IMR-90 (cell line): ENCODE results near the gene KIAA1586. TPM values are rescaled to one million over a fixed set of nuclear protein-coding genes. Genes with fewer than 3 reads are reported as not detected.

Experiments used
- ATAC-seq: fragments of 200-7000 bp; cut with Tn5 transposase; 2 replicates; pipeline ENCODE4 v1.9.1; 2020; ENCODE audit warnings: low read depth, mild to moderate bottlenecking, moderate library complexity
- BruUV-seq: library from RNA; stranded (reverse); fragments of 400-500 nt; replicated peaks from 2 replicates; lab custom pipeline; 2021; lab: Mats Ljungman, UMichigan
- CTCF ChIA-PET: fragments of 300-600 bp; formaldehyde crosslinking; extraction: SDS; loops from one replicate; lab custom pipeline; 2021; ENCODE audit warnings: antibody characterized with exemption; lab: Yijun Ruan, JAX
- POLR2A ChIA-PET: fragments of 300-600 bp; sonication (Branson Sonifier 250); formaldehyde crosslinking; loops from one replicate; lab custom pipeline; 2022; ENCODE audit warnings: antibody characterized with exemption; ENCODE audit not compliant: unreplicated experiment; lab: Charles Lee
- DNase-seq: peaks from one replicate; pipeline ENCODE4 v3.0.0; 2013
- H2AFZ ChIP-seq: replicated peaks from 2 replicates; pipeline ENCODE3; 2013; ENCODE audit warnings: low read length, mild to moderate bottlenecking; ENCODE audit not compliant: poor library complexity
- H2AK5ac ChIP-seq: 2 replicates; pipeline ENCODE4 v1.6.1; 2013; ENCODE audit warnings: low read depth, low read length, inconsistent platforms
- H2AK9ac ChIP-seq: replicated peaks from 2 replicates; pipeline ENCODE3; 2013; ENCODE audit warnings: mild to moderate bottlenecking, low read depth, low read length, moderate library complexity; ENCODE audit not compliant: poor library complexity
- H2BK120ac ChIP-seq: 2 replicates; pipeline ENCODE4 v1.6.1; 2013; ENCODE audit warnings: low read depth, low read length, inconsistent platforms
- H2BK15ac ChIP-seq: 3 replicates; pipeline ENCODE4 v1.6.1; 2013; ENCODE audit warnings: low read depth, low read length, inconsistent platforms
- H2BK20ac ChIP-seq: 2 replicates; pipeline ENCODE4 v1.6.1; 2013; ENCODE audit warnings: low read depth, mild to moderate bottlenecking, inconsistent platforms, low read length, moderate library complexity
- H2BK5ac ChIP-seq: 2 replicates; pipeline ENCODE4 v1.6.1; 2013; ENCODE audit warnings: mild to moderate bottlenecking, low read depth, low read length, inconsistent platforms; ENCODE audit not compliant: poor library complexity, severe bottlenecking
- H3K14ac ChIP-seq: replicated peaks from 2 replicates; pipeline ENCODE4 v1.6.1; 2013; ENCODE audit warnings: low read depth, low read length, inconsistent platforms
- H3K18ac ChIP-seq: 2 replicates; pipeline ENCODE4 v1.6.1; 2013; ENCODE audit warnings: low read depth, low read length, control low read depth
- H3K23ac ChIP-seq: 2 replicates; pipeline ENCODE4 v1.6.1; 2013; ENCODE audit warnings: low read depth, low read length, inconsistent platforms
- H3K27ac ChIP-seq: 2 replicates; pipeline ENCODE4 v1.5.1; 2013; ENCODE audit warnings: mild to moderate bottlenecking, control low read depth, low read length; ENCODE audit not compliant: insufficient read depth
- H3K27me3 ChIP-seq: 2 replicates; pipeline ENCODE4 v1.6.1; 2013; ENCODE audit warnings: low read length; ENCODE audit not compliant: control insufficient read depth, insufficient read depth
- H3K36me3 ChIP-seq: 2 replicates; pipeline ENCODE4 v1.6.1; 2013; ENCODE audit warnings: low read length, mixed read lengths; ENCODE audit not compliant: control insufficient read depth, insufficient read depth
- H3K4ac ChIP-seq: 2 replicates; pipeline ENCODE4 v1.6.1; 2013; ENCODE audit warnings: low read depth, low read length, inconsistent platforms
- H3K4me1 ChIP-seq: 2 replicates; pipeline ENCODE4 v1.6.1; 2013; ENCODE audit warnings: low read length, mixed read lengths; ENCODE audit not compliant: control insufficient read depth, insufficient read depth
- H3K4me2 ChIP-seq: 2 replicates; pipeline ENCODE4 v1.6.1; 2013; ENCODE audit warnings: low read depth, mild to moderate bottlenecking, control low read depth, low read length, moderate library complexity
- H3K4me3 ChIP-seq: 2 replicates; pipeline ENCODE4 v1.5.1; 2013; ENCODE audit warnings: low read depth, mild to moderate bottlenecking, control low read depth, low read length, moderate library complexity; ENCODE audit not compliant: insufficient read depth
- H3K56ac ChIP-seq: 2 replicates; pipeline ENCODE4 v1.6.1; 2013; ENCODE audit warnings: low read length, inconsistent platforms; ENCODE audit not compliant: insufficient read depth; ENCODE audit errors: extremely low read depth
- H3K79me1 ChIP-seq, 2 experiments: 2 replicates each; pipeline ENCODE4 v1.6.1; 2013; ENCODE audit warnings: low read length in 2 of 2, inconsistent platforms in 1 of 2, low read depth in 1 of 2
- H3K9ac ChIP-seq: 2 replicates; pipeline ENCODE4 v1.6.1; 2013; ENCODE audit warnings: low read depth, low read length, control low read depth
- H3K9me1 ChIP-seq: 2 replicates; pipeline ENCODE4 v1.6.1; 2013; ENCODE audit warnings: low read length, inconsistent platforms; ENCODE audit not compliant: insufficient read depth
- H3K9me3 ChIP-seq: 2 replicates; pipeline ENCODE4 v1.6.1; 2013; ENCODE audit warnings: low read length; ENCODE audit not compliant: control insufficient read depth, insufficient read depth
- H4K20me1 ChIP-seq: 2 replicates; pipeline ENCODE4 v1.6.1; 2013; ENCODE audit warnings: low read length, inconsistent platforms; ENCODE audit not compliant: insufficient read depth
- H4K5ac ChIP-seq: 2 replicates; pipeline ENCODE4 v1.6.1; 2013; ENCODE audit warnings: mild to moderate bottlenecking, low read depth, low read length, control low read depth
- H4K8ac ChIP-seq, 2 experiments: 2 replicates each; pipeline ENCODE4 v1.6.1; 2013; ENCODE audit warnings: low read depth in 2 of 2, low read length in 2 of 2, control low read depth in 1 of 2, inconsistent platforms in 1 of 2
- H4K91ac ChIP-seq: 2 replicates; pipeline ENCODE4 v1.6.1; 2013; ENCODE audit warnings: low read depth, low read length, inconsistent platforms; ENCODE audit not compliant: insufficient read depth
- FOS ChIP-seq: fragments of 150-350 bp; IDR thresholded peaks from 2 replicates; pipeline ENCODE4 v1.6.1; 2016; ENCODE audit warnings: low read depth, low read length
- MXI1 ChIP-seq: IDR thresholded peaks from 2 replicates; pipeline ENCODE4 v1.6.1; 2012; ENCODE audit warnings: low read depth, mild to moderate bottlenecking, low read length, moderate library complexity, borderline replicate concordance
- RAD21 ChIP-seq: IDR thresholded peaks from 2 replicates; pipeline ENCODE4 v1.6.1; 2012; ENCODE audit warnings: low read length, improper control_type of control experiment
- SMC3 ChIP-seq: fragments of 150-350 bp; IDR thresholded peaks from 2 replicates; pipeline ENCODE4 v1.6.1; 2016; ENCODE audit warnings: low read depth, mild to moderate bottlenecking, antibody characterized with exemption, low read length, moderate library complexity
- USF2 ChIP-seq: fragments of 150-350 bp; IDR thresholded peaks from 2 replicates; pipeline ENCODE4 v1.6.1; 2017; ENCODE audit warnings: mild to moderate bottlenecking, antibody characterized with exemption, low read length, low read depth
- WGBS, 2 experiments: methylation state at CpG; one replicate each; pipeline versions ENCODE4 v1.1.5 to v1.1.7; 2013; ENCODE audit warnings: missing lambda C conversion rate in 2 of 2; ENCODE audit not compliant: insufficient read length in 1 of 2; ENCODE audit errors: extremely low coverage in 2 of 2; 5-methylcytosine and 5-hydroxymethylcytosine counted together
- dilution Hi-C: fragments of 300-500 bp; cut with HindIII; formaldehyde crosslinking; loops from one replicate; pipeline ENCODE4 v1.14.3; 2018; ENCODE audit warnings: low sequenced_read_pairs; ENCODE audit not compliant: unreplicated experiment
- in situ Hi-C: fragments of 300-500 bp; cut with MboI; formaldehyde crosslinking; loops from 3 replicates; pipeline ENCODE4 v1.14.3; 2019; ENCODE audit warnings: low sequenced_read_pairs, inconsistent platforms, mixed read lengths
- intact Hi-C: fragments of 100-400 bp; cut with micrococcal nuclease; formaldehyde crosslinking; loops from 2 replicates; pipeline ENCODE4 v1.10.0; 2022
- polyA plus RNA-seq, 3 experiments: library from polyadenylated mRNA; depleted of rRNA; stranded (reverse); fragments of >200 nt; gene quantifications; 2 replicates each; pipeline ENCODE4 v1.2.3, GENCODE V29; 2012; ENCODE audit warnings: low replicate concordance in 1 of 3
- total RNA-seq: library from RNA; depleted of rRNA; stranded (reverse); fragments of >200 nt; gene quantifications from 2 replicates; pipeline ENCODE4 v1.2.3, GENCODE V29; 2012

Gene KIAA1586
- total and polyA plus RNA-seq, 2 of the 4 experiments (the other 2 are of a cell fraction), result 3.6 to 3.8 TPM

- no peaks in the 10 kb centered on the region for H3K79me1 ChIP-seq
- H2BK15ac ChIP-seq, result no peak overlapping the region
- no peak overlapping the region for H3K56ac ChIP-seq
- CTCF ChIA-PET, result interaction anchor here (0.7 kb wide), 1 partner anchor 1407 kb away, joined by 5 read pairs; no protein-coding TSS in a partner anchor
- H3K27ac ChIP-seq, result no peak overlapping the region
- H3K4me3 ChIP-seq, result no peak overlapping the region
- H3K9ac ChIP-seq, result no peak overlapping the region
- no peak overlapping the region for H4K91ac ChIP-seq
- DNase-seq, result no peak
- no peaks in the 10 kb centered on the region for H3K4me1 ChIP-seq
- no peak overlapping the region for H3K14ac ChIP-seq
- no peak overlapping the region for H3K23ac ChIP-seq
- no peak overlapping the region for H2AFZ ChIP-seq
- no peak overlapping the region for H4K8ac ChIP-seq
- no CpG with 5 or more reads among the region's 2 CpGs for WGBS, 2 experiments
- POLR2A ChIA-PET, result no interaction called here
- H3K9me3 ChIP-seq, result no peaks in the 10 kb centered on the region
- TF ChIP-seq USF2 (no peak), SMC3 (no peak), MXI1 (no peak), FOS (no peak), RAD21 (no peak)
- no peak overlapping the region for H4K5ac ChIP-seq
- H3K4me2 ChIP-seq, result no peak overlapping the region
- no peak overlapping the region for H2BK20ac ChIP-seq
- H2BK5ac ChIP-seq, result no peak overlapping the region
- no peak overlapping the region for H2AK5ac ChIP-seq
- no TSS peak for BruUV-seq
- no peaks in the 10 kb centered on the region for H3K9me1 ChIP-seq
- intact Hi-C loops, result no loop called here
- no peak overlapping the region for H2BK120ac ChIP-seq
- H3K27me3 ChIP-seq, result peaks cover 4% of the 10 kb centered on the region
- H2AK9ac ChIP-seq, result no peak overlapping the region
- no peaks in the 10 kb centered on the region for H3K36me3 ChIP-seq
- H3K18ac ChIP-seq, result no peak overlapping the region
- H4K20me1 ChIP-seq, result no peaks in the 10 kb centered on the region
- dilution Hi-C loops, result no loop called here
- H3K4ac ChIP-seq, result no peak overlapping the region
- in situ Hi-C loops, result loop anchor here (10.0 kb wide), 1 partner anchor 124 kb away; no protein-coding TSS in a partner anchor
- no peak for ATAC-seq
These were observed 7.6 kb upstream of the KIAA1586 start for GRCh38 chr6:57038906-57039305.
